H1 (cell line): ENCODE data around the gene BAZ2A. TPM values are rescaled to one million over a fixed set of nuclear protein-coding genes. Genes with fewer than 3 reads are reported as not detected.

ENCODE experiments used
- CTCF ChIA-PET: fragments of 300-600 bp; sonication (Branson Sonifier 250); formaldehyde crosslinking; loops from one replicate; lab custom pipeline; 2021; ENCODE audit not compliant: partially characterized antibody; lab: Charles Lee
- POLR2A ChIA-PET: fragments of 300-600 bp; sonication (Branson Sonifier 250); formaldehyde crosslinking; loops from one replicate; lab custom pipeline; 2021; ENCODE audit warnings: inconsistent platforms; ENCODE audit not compliant: partially characterized antibody; lab: Charles Lee
- DNase-seq, 2 experiments: peaks; one replicate each; pipeline versions ENCODE4 v3.0.0 to v3.0.0-alpha.2; 2010 to 2022; ENCODE audit warnings: low spot score in 2 of 2, low read depth in 1 of 2, mixed read lengths in 1 of 2
- FAIRE-seq: peaks from 2 replicates; lab custom pipeline; 2011; peaks lifted over from hg19 to GRCh38; lab: Jason Lieb, UNC
- H2AFZ ChIP-seq: 2 replicates; pipeline ENCODE4 v1.8.1; 2012; ENCODE audit warnings: low read length, inconsistent platforms
- H2AK5ac ChIP-seq: 2 replicates; pipeline ENCODE4 v1.6.1; 2013; ENCODE audit warnings: low read depth, low read length
- H2BK120ac ChIP-seq: replicated peaks from 2 replicates; pipeline ENCODE3; 2013; ENCODE audit warnings: low read depth, low read length, inconsistent platforms
- H2BK12ac ChIP-seq: 2 replicates; pipeline ENCODE4 v1.6.1; 2013; ENCODE audit warnings: low read depth, low read length
- H2BK15ac ChIP-seq: 2 replicates; pipeline ENCODE4 v1.6.1; 2013; ENCODE audit warnings: low read length
- H2BK20ac ChIP-seq: 2 replicates; pipeline ENCODE4 v1.6.1; 2013; ENCODE audit warnings: low read length
- H2BK5ac ChIP-seq: 2 replicates; pipeline ENCODE4 v1.6.1; 2013; ENCODE audit warnings: low read depth, low read length
- H3K14ac ChIP-seq: 2 replicates; pipeline ENCODE4 v1.6.1; 2013; ENCODE audit warnings: inconsistent platforms; ENCODE audit not compliant: insufficient read length
- H3K18ac ChIP-seq: 2 replicates; pipeline ENCODE4 v1.6.1; 2013; ENCODE audit warnings: low read length; ENCODE audit errors: extremely low read depth
- H3K23ac ChIP-seq: 2 replicates; pipeline ENCODE4 v1.6.1; 2013; ENCODE audit warnings: inconsistent platforms; ENCODE audit not compliant: insufficient read length
- H3K23me2 ChIP-seq: 2 replicates; pipeline ENCODE4 v1.6.1; 2013; ENCODE audit warnings: low read depth, low read length
- H3K27ac ChIP-seq: 2 replicates; pipeline ENCODE4 v1.6.1; 2011; ENCODE audit warnings: low read depth, low read length, inconsistent platforms
- H3K27me3 ChIP-seq, 4 experiments: replicated peaks in 1 of 4; 1 replicate in 1 of 4; 2 replicates in 3 of 4; pipeline versions ENCODE4 v1.6.1 to v1.8.1; 2011 to 2013; ENCODE audit warnings: low read length in 3 of 4, mild to moderate bottlenecking in 3 of 4, inconsistent platforms in 2 of 4, mixed read lengths in 2 of 4, moderate library complexity in 1 of 4; ENCODE audit not compliant: control insufficient read depth in 3 of 4, insufficient read depth in 3 of 4; ENCODE audit errors: extremely low read depth in 1 of 4
- H3K36me3 ChIP-seq, 4 experiments: 2 replicates each; pipeline versions ENCODE4 v1.6.1 to v1.8.1; 2011 to 2013; ENCODE audit warnings: mild to moderate bottlenecking in 4 of 4, low read length in 3 of 4, moderate library complexity in 2 of 4, control low read depth in 1 of 4, inconsistent platforms in 1 of 4; ENCODE audit not compliant: insufficient read depth in 4 of 4, control insufficient read depth in 2 of 4
- H3K4ac ChIP-seq: replicated peaks from 2 replicates; pipeline ENCODE3; 2013; ENCODE audit warnings: low read length, low read depth, mixed read lengths, inconsistent platforms; ENCODE audit not compliant: insufficient read length
- H3K4me1 ChIP-seq, 4 experiments: replicated peaks in 1 of 4; 1 replicate in 1 of 4; 2 replicates in 3 of 4; pipeline versions ENCODE4 v1.6.1 to v1.8.1; 2011 to 2013; ENCODE audit warnings: low read length in 3 of 4, inconsistent platforms in 2 of 4, mixed read lengths in 1 of 4; ENCODE audit not compliant: insufficient read depth in 4 of 4, control insufficient read depth in 3 of 4
- H3K4me2 ChIP-seq, 2 experiments: 2 replicates each; pipeline versions ENCODE4 v1.6.1 to v1.8.1; 2011 to 2013; ENCODE audit warnings: low read depth in 2 of 2, low read length in 2 of 2, control low read depth in 1 of 2, inconsistent platforms in 1 of 2, mild to moderate bottlenecking in 1 of 2; ENCODE audit not compliant: insufficient read depth in 1 of 2
- H3K4me3 ChIP-seq, 4 experiments: fragments of 200-600, 300-600 bp in 1 of 4; sonication (generic), shearing (Covaris generic), sonication (Bioruptor Twin) in 1 of 4; 2 replicates each; pipeline versions ENCODE4 v1.5.1 to v1.8.1; 2011 to 2016; ENCODE audit warnings: low read length in 4 of 4, low read depth in 3 of 4, control low read depth in 2 of 4, inconsistent platforms in 2 of 4, mild to moderate bottlenecking in 2 of 4, mixed read lengths in 1 of 4, moderate library complexity in 1 of 4; ENCODE audit not compliant: insufficient read depth in 2 of 4; ENCODE audit errors: extremely low read depth in 1 of 4
- H3K56ac ChIP-seq: replicated peaks from 2 replicates; pipeline ENCODE3; 2013; ENCODE audit warnings: low read depth, mild to moderate bottlenecking, mixed read lengths, low read length, inconsistent platforms; ENCODE audit not compliant: insufficient read length
- H3K79me1 ChIP-seq: 2 replicates; pipeline ENCODE4 v1.6.1; 2013; ENCODE audit warnings: low read depth, low read length, control low read depth
- H3K79me2 ChIP-seq, 2 experiments: 2 replicates each; pipeline versions ENCODE4 v1.6.1 to v1.8.1; 2012 to 2013; ENCODE audit warnings: low read length in 2 of 2, mild to moderate bottlenecking in 2 of 2, inconsistent platforms in 1 of 2; ENCODE audit not compliant: insufficient read depth in 2 of 2, control insufficient read depth in 1 of 2
- H3K9ac ChIP-seq, 4 experiments: replicated peaks in 1 of 4; 1 replicate in 1 of 4; 2 replicates in 3 of 4; pipeline versions ENCODE4 v1.6.1 to v1.8.1; 2011 to 2013; ENCODE audit warnings: low read depth in 3 of 4, low read length in 3 of 4, control low read depth in 2 of 4, mild to moderate bottlenecking in 2 of 4, moderate library complexity in 2 of 4, inconsistent platforms in 1 of 4; ENCODE audit errors: extremely low read depth in 1 of 4
- H3K9me3 ChIP-seq, 2 experiments: 2 replicates each; pipeline versions ENCODE4 v1.6.1 to v1.8.1; 2012 to 2013; ENCODE audit warnings: mild to moderate bottlenecking in 2 of 2, moderate library complexity in 2 of 2, control low read depth in 1 of 2, inconsistent platforms in 1 of 2, low read depth in 1 of 2, low read length in 1 of 2, mixed read lengths in 1 of 2; ENCODE audit not compliant: insufficient read depth in 2 of 2
- H4K20me1 ChIP-seq, 2 experiments: replicated peaks in 1 of 2; 2 replicates each; pipeline versions ENCODE3 to v1.8.1; 2011 to 2013; ENCODE audit warnings: inconsistent platforms in 2 of 2, low read length in 2 of 2, mild to moderate bottlenecking in 1 of 2; ENCODE audit not compliant: insufficient read depth in 2 of 2, control insufficient read depth in 1 of 2
- H4K5ac ChIP-seq: 2 replicates; pipeline ENCODE4 v1.6.1; 2013; ENCODE audit warnings: low read length, low read depth, mixed read lengths, inconsistent platforms; ENCODE audit not compliant: insufficient read length
- H4K8ac ChIP-seq: 2 replicates; pipeline ENCODE4 v1.8.0; 2013; ENCODE audit warnings: mild to moderate bottlenecking, moderate library complexity, low read length, inconsistent platforms; ENCODE audit not compliant: insufficient read depth; ENCODE audit errors: extremely low read depth
- H4K91ac ChIP-seq: replicated peaks from 2 replicates; pipeline ENCODE3; 2013; ENCODE audit warnings: low read length, mixed read lengths, inconsistent platforms; ENCODE audit not compliant: insufficient read length
- ATF3 ChIP-seq: IDR thresholded peaks from 2 replicates; pipeline ENCODE4 v1.6.1; 2011; ENCODE audit warnings: low read depth, mild to moderate bottlenecking, low read length; ENCODE audit not compliant: insufficient read depth
- BACH1 ChIP-seq: IDR thresholded peaks from 2 replicates; pipeline ENCODE4 v1.6.1; 2012; ENCODE audit warnings: low read length, improper control_type of control experiment
- CBX5 ChIP-seq: fragments of 300-800, 300-1000 bp; sonication (generic); IDR thresholded peaks from 2 replicates; pipeline ENCODE4 v1.7.1; 2016; ENCODE audit warnings: antibody characterized with exemption, low read length, low read depth
- CHD1 ChIP-seq: IDR thresholded peaks from 2 replicates; pipeline ENCODE4 v1.6.1; 2012; ENCODE audit warnings: low read depth, low read length, improper control_type of control experiment
- CHD2 ChIP-seq: IDR thresholded peaks from 2 replicates; pipeline ENCODE4 v1.6.1; 2012; ENCODE audit warnings: low read length, improper control_type of control experiment
- EP300 ChIP-seq, 2 experiments: IDR thresholded peaks; 1 replicate in 1 of 2; 2 replicates in 1 of 2; pipeline ENCODE4 v1.6.1; 2011 to 2012; ENCODE audit warnings: low read depth in 2 of 2, low read length in 2 of 2, mild to moderate bottlenecking in 2 of 2, borderline replicate concordance in 1 of 2, inconsistent platforms in 1 of 2, moderate library complexity in 1 of 2
- HDAC2 ChIP-seq, 2 experiments: fragments of 300-600 bp in 1 of 2; sonication (generic) in 1 of 2; IDR thresholded peaks; 2 replicates each; pipeline ENCODE4 v1.6.1; 2011 to 2012; ENCODE audit warnings: low read depth in 2 of 2, low read length in 2 of 2, mild to moderate bottlenecking in 2 of 2, moderate library complexity in 2 of 2, borderline replicate concordance in 1 of 2, inconsistent platforms in 1 of 2
- KDM5A ChIP-seq: fragments of 200-600 bp; IDR thresholded peaks from 2 replicates; pipeline ENCODE4 v1.7.1; 2012; ENCODE audit warnings: mild to moderate bottlenecking, low read length, inconsistent platforms, mixed read lengths
- POU5F1 ChIP-seq: IDR thresholded peaks from 2 replicates; pipeline ENCODE4 v1.6.1; 2011; ENCODE audit warnings: low read depth, mild to moderate bottlenecking, low read length, moderate library complexity
- RFX5 ChIP-seq: IDR thresholded peaks from 2 replicates; pipeline ENCODE4 v1.6.1; 2011; ENCODE audit warnings: low read depth, low read length, improper control_type of control experiment, borderline replicate concordance
- SP1 ChIP-seq: IDR thresholded peaks from 2 replicates; pipeline ENCODE4 v1.6.1; 2011; ENCODE audit warnings: low read depth, low read length
- SP2 ChIP-seq: IDR thresholded peaks from 2 replicates; pipeline ENCODE4 v1.6.1; 2012; ENCODE audit warnings: mild to moderate bottlenecking, low read length, inconsistent platforms
- TAF7 ChIP-seq: optimal IDR thresholded peaks from 2 replicates; pipeline ENCODE3; 2011; ENCODE audit warnings: low read depth, mild to moderate bottlenecking, inconsistent platforms, low read length, moderate library complexity, borderline replicate concordance
- TBP ChIP-seq: IDR thresholded peaks from 2 replicates; pipeline ENCODE4 v1.6.1; 2011; ENCODE audit warnings: low read depth, low read length, improper control_type of control experiment
- WGBS, 2 experiments: shearing (Covaris generic) in 1 of 2; methylation state at CpG; one replicate each; pipeline versions ENCODE4 v1.1.6 to v1.1.7; 2013 to 2015; ENCODE audit warnings: low lambda C conversion rate in 2 of 2, mixed read lengths in 2 of 2, inconsistent platforms in 1 of 2, low coverage in 1 of 2, missing lambda C conversion rate in 1 of 2; ENCODE audit not compliant: insufficient replicate concordance in 2 of 2, insufficient coverage in 1 of 2, insufficient read length in 1 of 2; ENCODE audit errors: extremely low coverage in 1 of 2, missing lambda C conversion rate in 1 of 2; 5-methylcytosine and 5-hydroxymethylcytosine counted together
- polyA plus RNA-seq, 7 experiments: library from polyadenylated mRNA; depleted of rRNA in 3 of 7; stranded (reverse) in 5 of 7; unstranded in 2 of 7; fragments of >200 nt in 5 of 7; fragments of 200-250 nt in 2 of 7; gene quantifications; 1 replicate in 5 of 7; 2 replicates in 1 of 7; 4 replicates in 1 of 7; pipeline versions ENCODE4 v1.2.1 to v1.2.3, GENCODE V29; 2011 to 2013; ENCODE audit warnings: missing spikeins in 2 of 7, mixed read lengths in 2 of 7
- total RNA-seq: library from RNA; stranded (reverse); fragmentation: NEBNext Ultra II Directional; extraction: Animal tissue kit (Norgen Biotek cat#: 25700); gene quantifications from 2 replicates; pipeline ENCODE4 v1.2.1, GENCODE V29; 2021

The BAZ2A gene
- total and polyA plus RNA-seq, 2 of the 8 experiments (the other 6 are each of a cell fraction or from before 2014, with no cell fraction given): 52.0 to 110 TPM

- Histone ChIP-seq H2BK5ac (no peak overlapping the region), H3K9ac (no peak overlapping the region), H2BK15ac (no peak overlapping the region), H3K79me2 (no peaks in the 10 kb centered on the region), H4K5ac (no peak overlapping the region), H3K79me1 (no peaks in the 10 kb centered on the region), H3K56ac (no peak overlapping the region), H3K14ac (no peak overlapping the region), H3K23me2 (no peaks in the 10 kb centered on the region), H2AFZ (no peak overlapping the region), H2BK120ac (no peak overlapping the region), H2BK20ac (no peak overlapping the region), H2BK12ac (no peak overlapping the region), H3K4ac (no peak overlapping the region), H3K36me3 (peaks cover 46 to 72% (median 55%) of the 10 kb centered on the region in 4 experiments), H3K4me1 (peaks cover 0 to 10% (median 2%) of the 10 kb centered on the region in 4 experiments; a peak in 3 of 7 replicates), H3K18ac (no peak overlapping the region), H4K20me1 (peaks cover 0 to 3% of the 10 kb centered on the region in 2 experiments), H4K91ac (no peak overlapping the region), H2AK5ac (no peak overlapping the region), H3K4me2 (no peak overlapping the region), H3K27ac (no peak overlapping the region), H3K27me3 (no peaks in the 10 kb centered on the region), H3K9me3 (no peaks in the 10 kb centered on the region), H3K23ac (no peak overlapping the region), H3K4me3 (no peak overlapping the region), H4K8ac (no peak overlapping the region)
- CTCF ChIA-PET: interaction anchor here (1.0 to 5.0 kb wide), 5 partner anchors 10 to 63 kb away, joined by 3 to 28 read pairs (median 11); partner anchors contain the start of gene BAZ2A
- POLR2A ChIA-PET: interaction anchor here (1.7 kb wide), 1 partner anchor 30 kb away, joined by 4 read pairs; no protein-coding TSS in a partner anchor
- no peak for FAIRE-seq
- WGBS, 2 experiments: 97% methylated on average over 15 of the region's 15 CpGs; no CpG with 5 or more reads in 1 of the 2 experiments
- no peak for DNase-seq
- TF ChIP-seq EP300 (IDR thresholded peaks at IDR 0.05; ENCODE audit: borderline replicate concordance in 1 of 2, low read depth in 2 of 2, low read length in 2 of 2) (no peak), TBP (no peak), SP2 (no peak), CHD1 (no peak), CBX5 (no peak), HDAC2 (IDR thresholded peaks at IDR 0.05; ENCODE audit: borderline replicate concordance in 1 of 2, low read depth in 2 of 2, low read length in 2 of 2) (no peak), POU5F1 (no peak), TAF7 (no peak), CHD2 (no peak), ATF3 (no peak), RFX5 (no peak), BACH1 (no peak), SP1 (no peak), KDM5A (no peak)
These were observed 31.1 kb downstream of the BAZ2A start for GRCh38 chr12:56599041-56599440.
